HG03280 (cell line): ENCODE results near the gene STON2.

Experiments
- ATAC-seq: cut with Tn5 transposase; IDR thresholded peaks from one replicate; pipeline ENCODE4 v1.9.1; 2021; ENCODE audit warnings: mild to moderate bottlenecking, moderate library complexity; ENCODE audit not compliant: unreplicated experiment

Gene STON2

DNA sequence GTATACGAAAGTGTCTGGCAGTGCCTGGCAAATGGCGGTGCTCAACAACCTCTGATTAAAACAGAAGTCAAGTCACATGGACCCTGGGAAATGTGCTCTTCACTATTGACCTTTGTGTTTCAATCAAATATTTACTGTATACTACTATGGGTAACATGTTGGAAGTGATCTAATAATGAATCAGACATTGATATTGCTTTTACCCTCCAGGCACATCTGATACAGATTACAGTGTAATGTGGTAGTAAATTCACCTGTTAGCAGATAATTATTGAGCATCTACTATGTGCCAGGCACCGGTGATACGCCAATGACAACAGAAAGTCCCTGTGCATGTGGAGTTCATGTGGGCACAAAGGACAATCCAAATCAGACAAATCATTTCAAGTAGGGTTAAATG is 63.1 kb downstream of the STON2 start:
- ATAC-seq, result no peak

DNA sequence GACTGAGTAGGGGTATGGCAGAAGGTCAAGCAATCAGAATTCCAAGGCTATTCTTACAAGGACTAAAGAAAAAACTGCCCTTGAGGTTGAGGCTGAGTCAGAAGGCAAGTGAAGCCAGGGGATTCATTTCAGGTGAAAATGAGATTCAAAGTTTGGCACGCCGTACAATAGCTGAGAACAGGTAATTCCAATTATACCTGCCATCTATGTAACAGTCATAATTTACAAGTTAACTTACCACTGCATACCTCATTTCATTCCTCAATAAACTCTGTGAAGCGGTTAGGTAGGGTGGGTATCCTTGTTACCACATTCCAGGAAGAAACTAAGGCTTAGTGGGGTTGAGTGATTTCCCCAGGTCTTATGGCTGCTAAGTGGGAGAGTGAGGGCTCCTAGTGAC is 64.1 kb downstream of the STON2 start:
- no peak for ATAC-seq

DNA sequence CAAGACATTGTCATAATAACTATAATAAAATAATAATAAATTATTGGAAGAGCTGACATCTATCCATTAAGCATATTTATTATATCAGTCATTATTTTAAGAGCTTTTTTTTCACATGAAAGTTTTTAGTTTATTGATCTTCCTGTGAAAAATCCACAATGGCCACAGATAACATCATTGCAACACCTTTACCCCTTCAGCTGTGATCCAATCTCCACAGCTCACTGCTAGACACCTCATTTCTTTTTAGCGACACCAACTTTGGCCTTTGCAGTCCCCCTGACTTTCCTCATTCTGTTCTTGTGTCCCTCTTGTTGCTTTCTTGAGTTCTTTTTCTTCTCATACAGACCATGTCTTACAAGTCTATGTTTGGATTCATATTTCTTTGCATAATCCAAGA is 67.4 kb downstream of the STON2 start:
- no peak for ATAC-seq

DNA sequence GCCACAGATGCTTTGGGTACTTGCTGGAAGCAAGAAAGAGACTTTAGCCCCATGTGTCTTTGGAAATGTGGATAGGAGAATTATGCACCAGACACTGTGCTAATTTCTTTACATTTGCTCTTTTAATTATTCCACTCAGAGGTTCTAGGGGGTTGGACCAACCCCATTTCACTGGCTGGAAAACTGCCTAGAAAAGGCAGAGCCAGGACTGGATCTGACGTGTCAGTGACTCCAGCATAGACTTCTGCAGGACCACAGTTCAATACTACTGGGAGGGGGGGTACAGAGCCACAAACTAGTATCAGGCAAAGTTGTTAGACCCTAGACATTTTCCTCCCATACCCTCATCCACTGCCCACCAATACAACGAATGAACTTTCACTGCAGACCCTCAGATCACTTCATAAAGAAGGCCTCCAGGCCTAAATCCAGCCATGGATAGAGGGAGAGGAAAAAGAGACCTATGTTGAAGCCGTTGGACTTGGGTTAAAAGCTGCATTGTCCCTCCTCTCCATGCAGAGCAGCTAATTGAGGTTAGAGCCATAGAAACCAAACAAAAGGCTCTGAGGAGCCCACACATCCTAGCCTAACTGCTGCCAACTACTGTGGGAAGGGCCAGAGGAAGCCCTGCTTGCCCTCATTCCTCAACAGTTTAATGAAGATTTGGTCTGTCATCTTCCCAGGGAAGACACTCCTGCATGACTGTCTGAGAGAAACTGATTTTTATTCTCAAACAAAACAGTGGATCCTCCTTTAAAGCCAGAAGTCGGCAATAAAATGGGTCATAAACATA is 68.7 kb downstream of the STON2 start:
- no peak for ATAC-seq

DNA sequence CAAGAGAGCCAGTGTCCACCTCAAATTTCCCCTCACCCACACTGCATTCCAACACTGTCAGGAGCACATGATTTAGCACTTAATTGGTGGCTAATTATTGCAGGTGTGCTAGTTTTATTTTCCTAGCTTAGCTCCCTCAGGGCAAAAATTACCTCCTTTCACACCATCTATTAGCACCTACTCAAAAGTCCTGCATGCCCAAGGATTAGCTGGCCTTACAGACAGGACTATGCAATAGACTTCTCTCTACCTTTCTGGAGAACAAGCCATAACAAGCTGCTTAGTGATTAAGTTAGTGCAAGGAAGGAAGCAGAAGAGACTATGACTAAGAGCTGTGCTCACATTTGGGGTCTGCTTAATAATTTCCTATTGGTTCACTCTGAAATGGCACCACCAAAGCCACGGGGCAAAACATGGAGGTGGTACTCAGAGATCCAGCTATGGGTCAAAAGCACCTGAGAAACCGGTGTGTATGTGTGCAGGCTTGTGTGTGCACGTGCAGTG is 69.5 kb downstream of the STON2 start:
- no peak for ATAC-seq

DNA sequence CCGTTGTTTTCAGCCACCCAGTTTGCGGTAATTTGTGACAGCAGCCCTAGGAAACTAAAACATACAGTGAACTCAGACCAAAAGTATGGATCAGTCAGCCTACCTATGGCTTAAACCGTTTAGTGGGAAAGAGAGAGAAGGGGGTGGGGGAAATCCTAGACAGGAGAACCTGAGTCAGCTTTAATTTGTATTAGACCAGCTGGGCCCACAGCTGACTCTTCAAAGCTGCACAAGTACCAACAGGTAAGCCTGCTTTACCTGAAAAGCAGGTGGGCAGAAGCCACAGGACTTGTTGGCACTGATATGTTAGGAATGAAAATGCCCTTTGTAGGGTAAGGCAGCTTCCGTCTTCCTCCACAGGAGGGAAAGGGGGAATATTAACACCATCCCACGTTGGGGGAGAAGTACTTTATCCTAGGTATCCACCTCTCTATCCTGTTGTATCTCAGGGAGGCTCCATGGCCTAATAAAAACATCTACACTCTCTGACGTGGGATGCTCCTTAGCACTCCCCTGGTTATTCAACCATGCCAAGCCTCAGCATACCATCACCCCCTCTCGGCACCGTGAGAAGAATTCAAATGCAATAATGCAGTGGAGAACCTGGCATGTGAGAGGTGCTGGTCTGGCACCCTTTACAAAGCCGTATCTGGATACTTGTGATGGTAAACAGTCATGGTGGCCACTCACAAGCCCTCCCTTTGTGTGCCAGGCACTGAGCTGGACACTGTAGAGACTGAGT is 70.3 kb downstream of the STON2 start:
- no peak for ATAC-seq

DNA sequence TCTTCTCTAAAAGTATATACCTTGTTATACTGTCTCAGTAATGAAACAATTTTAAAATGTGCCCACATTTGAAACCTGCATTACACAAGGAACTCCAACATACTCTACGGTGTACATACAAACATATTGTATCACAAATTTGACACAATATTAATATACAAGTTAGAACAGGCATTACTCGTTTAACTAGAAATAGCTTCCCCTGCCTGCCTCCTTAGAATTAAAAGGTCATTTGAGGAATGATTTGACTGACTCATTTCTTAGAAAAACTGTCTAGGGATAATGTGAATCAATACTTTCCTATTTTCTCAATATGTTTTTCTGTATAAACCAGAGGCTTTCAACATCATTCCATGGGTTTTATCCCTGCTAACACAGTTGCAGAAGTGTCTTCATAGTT is 73.7 kb downstream of the STON2 start:
- no peak for ATAC-seq

DNA sequence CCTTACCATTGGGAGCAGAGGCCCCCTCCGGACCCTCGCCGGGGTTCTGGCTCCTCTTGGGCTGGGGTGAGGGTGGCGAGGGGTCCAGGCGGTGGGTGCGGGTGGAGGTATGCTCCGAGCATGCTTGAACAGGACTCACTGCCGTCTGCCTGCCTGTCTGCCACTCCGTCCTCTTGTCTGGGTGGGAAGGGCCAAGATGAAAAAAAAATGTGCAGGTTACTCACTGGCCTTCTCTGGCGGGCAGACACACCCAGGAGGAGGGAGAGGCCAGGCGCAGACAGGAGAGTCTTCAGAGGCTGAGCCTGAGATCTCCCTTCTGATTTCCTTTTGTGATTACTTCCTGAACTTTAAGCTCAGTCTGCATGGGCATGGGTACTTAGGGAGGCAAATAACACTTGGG is 76.1 kb downstream of the STON2 start:
- ATAC-seq, result no peak

DNA sequence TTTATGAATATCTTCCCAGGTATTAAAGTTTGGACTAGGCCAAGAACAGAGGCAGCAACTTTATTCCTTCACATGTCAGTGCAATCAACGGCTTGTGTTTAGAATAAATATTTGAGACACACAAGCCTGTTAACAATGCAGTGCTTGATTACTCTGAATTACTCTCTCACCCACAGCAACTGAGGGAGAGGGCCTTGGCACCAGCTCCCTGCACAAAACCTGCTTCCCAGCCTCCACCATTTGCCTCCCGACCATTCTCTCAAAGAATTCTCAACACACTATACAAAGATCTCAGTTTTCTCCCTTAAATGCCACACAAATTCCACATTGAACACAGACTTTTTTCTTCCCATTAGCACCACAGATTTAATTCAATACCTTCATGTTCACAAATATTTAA is 77.0 kb downstream of the STON2 start:
- ATAC-seq, result no peak

DNA sequence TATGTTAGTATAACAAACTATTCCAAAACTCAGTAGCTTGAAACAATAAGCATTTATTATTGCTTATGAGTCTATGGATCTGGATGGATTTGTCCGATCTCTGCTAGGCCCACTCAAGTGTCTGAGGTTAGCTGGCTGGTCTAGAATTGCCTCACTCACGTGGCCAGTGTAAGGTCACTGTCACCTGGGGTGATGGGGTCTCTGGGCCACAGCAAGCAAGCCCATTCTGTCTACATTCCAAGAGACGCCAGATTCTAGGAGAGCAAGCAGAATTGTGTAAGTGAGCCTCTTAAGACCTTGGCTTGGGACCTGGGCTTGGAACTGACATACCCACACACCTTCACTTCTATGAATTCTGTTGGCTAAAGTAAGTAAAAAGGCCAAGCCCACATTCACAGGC is 80.2 kb downstream of the STON2 start:
- no peak for ATAC-seq

DNA sequence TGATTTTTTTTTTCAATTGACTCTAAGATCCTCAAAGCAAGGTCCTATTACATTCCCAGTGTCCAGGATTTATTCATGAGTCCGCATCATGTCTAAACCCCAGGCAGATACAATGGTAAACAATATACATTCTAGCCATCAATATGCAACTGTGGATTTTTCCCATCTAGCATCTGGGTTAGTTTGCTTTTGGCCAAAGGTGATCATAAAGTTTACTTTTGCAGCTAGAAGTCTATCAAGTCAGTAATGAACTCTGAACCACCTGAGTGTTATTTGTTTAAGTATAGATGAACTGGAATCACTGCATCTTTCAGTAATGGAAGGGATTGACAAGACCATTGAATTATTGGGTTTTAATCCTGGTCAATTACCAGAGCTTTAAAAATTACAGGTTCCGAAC is 80.8 kb downstream of the STON2 start:
- no peak for ATAC-seq

DNA sequence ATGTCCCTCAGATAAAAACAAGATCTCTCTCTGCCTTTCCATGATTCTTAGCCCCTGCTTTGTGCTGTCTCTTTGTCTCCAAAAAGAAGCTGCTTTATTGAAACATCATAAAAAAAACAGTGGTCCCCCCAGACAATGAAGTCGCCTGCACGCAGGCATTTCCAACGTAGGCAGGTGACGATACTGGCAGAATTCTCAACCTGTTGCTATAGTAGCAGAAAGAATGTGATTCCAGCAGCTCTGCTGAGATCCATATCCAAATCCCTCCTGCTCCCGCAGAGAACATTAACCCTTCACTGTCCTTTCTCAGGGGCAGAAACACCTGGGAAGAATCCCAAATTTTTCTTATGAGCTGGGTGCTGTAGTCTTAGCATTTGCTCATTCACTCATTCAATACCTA is 84.8 kb downstream of the STON2 start:
- no peak for ATAC-seq

DNA sequence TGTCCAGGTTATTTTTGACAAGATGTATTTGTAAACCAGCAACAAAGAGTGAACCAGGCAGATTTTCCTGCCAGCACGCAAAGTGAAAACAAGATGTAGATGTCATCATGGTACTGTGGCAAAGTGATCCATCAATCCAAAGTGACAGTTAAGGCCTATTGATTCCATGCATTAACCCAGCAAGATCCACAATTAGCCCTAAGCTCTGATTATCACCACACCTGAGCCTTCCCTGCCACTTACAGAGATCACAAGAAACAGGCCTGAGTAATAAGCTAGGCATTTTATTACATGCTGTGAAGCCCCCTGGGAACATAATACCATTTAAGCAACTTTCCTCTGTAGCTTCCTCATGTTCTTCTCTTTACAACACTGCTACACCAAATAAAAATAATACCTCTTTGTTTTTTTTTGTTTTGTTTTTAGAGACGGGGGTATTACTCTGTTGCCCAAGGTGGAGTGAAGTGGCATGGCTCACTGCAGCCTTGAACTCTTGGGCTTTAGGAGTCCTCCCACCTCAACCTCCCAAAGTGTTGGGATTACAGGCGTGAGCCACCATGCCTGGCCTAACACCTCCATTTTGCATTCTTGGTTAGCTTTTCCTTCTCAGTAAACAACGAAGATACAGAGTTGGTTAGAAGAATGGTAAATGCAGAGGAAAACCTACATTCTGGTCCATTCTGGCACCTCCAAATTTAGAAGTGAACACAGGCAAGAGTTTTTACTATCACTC is 85.5 kb downstream of the STON2 start:
- no peak for ATAC-seq

DNA sequence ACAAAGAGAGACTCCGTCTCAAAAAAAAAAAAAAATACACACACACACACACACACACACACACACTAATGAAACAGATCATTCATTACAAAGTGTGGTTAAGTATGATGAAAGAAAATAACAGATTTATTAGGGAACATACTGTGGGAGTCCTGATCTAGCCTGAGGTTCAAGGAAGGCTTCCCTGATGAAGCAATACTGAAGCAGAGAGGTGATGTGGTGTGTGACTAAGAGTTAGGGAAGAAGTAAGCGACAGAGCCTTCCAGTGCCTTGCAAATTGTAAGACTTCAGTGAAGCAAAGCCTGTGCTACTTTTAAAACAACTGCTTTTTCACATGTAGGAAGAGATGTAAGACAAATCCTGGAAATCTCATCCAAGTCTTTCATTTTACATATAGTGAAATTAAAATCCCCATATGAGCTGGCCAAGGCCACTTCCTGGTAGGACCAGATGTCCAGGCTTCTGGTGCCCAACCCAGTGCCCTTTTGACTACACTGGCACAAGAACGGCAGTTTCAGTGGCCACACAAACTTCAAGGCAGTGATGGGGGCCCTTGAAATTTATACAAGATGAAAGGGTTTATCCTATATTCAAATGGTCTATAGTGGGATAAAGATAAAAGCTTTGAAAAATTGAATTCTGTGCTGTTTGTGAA is 86.2 kb downstream of the STON2 start:
- no peak for ATAC-seq

DNA sequence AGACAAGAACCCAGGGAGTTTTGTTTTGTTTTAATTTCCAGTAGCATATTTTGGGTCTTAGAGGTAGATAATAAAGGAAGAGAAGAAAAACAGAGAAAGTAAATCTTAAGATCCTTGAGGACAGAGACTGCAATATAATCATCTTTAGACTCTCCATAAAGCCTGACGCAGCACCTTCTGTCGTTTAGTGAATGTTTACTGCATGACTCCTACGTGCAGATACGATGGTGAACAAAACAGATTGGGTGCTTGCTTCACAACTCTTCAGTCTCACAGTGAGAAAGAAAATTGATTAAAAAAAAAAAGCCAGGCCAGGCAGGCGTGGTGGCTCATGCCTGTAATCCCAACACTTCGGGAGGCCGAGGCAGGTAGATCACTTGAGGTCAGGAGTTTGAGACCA is 86.9 kb downstream of the STON2 start:
- ATAC-seq, result no peak

DNA sequence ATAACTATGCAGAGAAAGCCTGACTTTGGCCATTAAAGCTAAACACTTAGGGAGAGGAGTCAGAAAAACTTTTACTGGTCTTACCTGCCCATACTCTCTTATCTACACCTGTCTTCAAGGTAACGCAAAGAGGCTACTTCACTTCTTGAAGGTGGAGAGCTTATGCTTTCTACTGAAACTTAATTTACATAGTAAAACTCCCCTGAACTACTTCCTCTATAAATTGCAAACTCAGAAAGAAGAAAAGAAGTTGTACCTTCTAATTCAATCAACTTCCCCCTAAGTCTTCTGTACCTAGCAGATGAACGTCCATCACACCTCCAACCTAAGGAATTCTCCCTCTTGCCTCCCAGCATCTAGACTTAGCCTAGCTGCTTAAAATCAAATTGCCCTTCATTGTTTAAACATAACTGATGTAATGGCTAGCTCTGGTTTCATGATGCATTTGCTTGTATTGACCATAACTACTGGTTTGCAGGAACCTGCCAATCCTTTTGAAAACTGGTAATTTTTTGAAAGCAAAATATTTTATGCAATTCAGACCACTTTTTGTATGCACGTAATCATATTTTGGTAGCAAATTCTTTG is 87.7 kb downstream of the STON2 start:
- ATAC-seq, result no peak

DNA sequence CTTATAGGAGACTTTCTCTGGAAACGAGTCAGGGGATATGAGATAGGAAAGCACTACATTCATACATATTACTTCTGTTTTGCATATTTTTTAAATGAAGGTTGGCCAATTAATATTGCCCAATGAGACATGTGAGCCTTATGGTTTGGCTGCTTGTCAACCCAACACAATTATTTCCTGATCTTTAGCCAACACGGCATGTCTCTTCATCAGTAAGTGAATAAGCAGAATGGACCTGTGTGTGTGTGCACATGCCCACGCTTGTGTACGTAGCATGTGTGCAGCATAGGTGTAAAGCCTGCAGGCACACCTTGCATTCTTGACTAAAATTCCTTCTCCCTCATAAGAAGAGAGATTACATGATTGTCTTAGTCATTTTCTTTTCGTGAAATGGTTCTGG is 88.3 kb downstream of the STON2 start:
- ATAC-seq, result no peak

DNA sequence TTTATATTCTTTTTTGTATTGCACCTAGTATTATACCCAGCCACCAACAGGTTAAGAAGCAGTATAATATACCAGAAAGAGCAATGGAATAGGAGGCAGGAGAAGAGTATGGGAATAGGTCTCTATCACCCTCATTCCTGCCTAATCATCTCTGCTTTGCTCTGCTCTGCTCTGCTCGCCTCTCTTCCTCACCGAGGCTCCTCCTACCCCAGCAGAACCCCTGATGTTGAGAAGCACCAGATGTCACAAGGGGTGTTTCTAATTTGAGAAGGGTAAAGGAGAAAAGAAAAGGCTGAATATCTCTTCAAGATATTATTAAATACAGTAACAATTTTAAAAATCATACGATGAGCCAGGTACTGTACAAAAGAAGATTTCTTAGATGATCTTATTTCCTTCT is 89.0 kb downstream of the STON2 start:
- no peak for ATAC-seq

DNA sequence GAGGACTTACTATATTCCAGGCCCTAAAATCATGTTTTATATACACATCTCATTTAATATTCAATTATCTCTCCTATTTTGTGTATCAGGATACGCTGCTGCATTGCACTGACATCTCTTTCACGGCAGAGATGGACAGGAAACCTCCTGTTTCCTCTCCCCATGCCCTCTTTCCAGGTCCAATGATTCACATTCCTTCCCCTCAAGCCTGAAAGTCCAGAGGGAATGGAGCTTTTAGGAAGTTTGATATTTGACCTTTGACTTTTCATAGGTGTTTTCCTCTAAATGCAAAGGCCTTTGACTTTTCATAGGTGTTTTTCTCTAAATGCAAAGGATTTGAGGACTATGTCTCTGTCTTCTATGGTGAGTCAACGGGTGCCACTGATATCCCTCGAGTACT is 89.5 kb downstream of the STON2 start:
- ATAC-seq, result no peak

DNA sequence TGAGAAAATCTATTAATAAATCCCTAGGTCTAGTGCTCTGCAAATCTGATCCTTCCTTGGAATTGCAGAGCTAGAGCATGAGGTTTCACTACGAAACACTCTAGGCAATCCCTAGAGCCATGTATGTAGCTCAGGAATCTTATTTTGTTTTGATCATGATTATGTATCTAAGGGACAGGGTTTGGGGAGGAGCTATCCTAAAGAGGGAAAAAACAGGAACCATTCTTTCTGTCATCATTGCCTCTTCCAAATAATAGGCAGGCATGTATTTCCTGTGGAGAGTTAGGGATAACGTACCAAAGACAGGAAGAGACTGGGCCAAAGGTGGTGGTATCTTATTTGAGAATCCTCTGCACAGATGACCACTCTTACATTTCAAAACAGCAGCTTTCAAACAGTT is 90.6 kb downstream of the STON2 start:
- ATAC-seq, result no peak

DNA sequence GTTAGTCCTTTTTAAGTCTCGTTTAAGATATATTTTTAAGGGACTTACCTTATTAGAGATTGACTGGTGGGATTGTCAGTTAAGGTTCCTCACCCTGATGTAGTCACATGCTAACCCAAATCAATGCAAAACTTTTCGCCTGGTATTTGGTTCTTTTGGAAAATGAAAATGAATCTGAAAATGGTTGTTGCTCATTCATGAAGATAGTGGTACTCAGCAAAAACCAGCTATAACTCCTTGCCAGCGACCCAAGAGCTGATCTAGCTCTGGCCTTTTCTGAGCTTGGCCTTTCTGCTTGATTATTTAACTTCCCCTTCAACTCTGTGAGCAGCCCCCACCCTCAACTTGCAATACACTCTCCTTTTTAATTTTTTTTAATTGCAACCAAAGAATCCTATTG is 94.4 kb downstream of the STON2 start:
- ATAC-seq, result peak; percentile 30
